G401 (cell line): Measurements from ENCODE around the gene PRSS56. TPM values are rescaled to one million over a fixed set of nuclear protein-coding genes. Genes with fewer than 3 reads are reported as not detected.
A peak's percentile ranks its signal among the peaks of the same experiment; 100 is the strongest.

ENCODE experiments used
- DNase-seq: peaks from one replicate; pipeline ENCODE4 v3.0.0-alpha.2; 2015; ENCODE audit warnings: low spot score
- in situ Hi-C: cut with HindIII; loops from 2 replicates; pipeline ENCODE4 v1.10.0; 2016; ENCODE audit warnings: low sequenced_read_pairs, mixed read lengths
- total RNA-seq: library from RNA; depleted of rRNA; stranded (reverse); fragments of >200 nt; shearing (Covaris generic); gene quantifications from 2 replicates; pipeline ENCODE4 v1.2.3, GENCODE V29; 2014

The PRSS56 gene
- total RNA-seq, 1 experiment from 2014 or later, result not detected

DNA sequence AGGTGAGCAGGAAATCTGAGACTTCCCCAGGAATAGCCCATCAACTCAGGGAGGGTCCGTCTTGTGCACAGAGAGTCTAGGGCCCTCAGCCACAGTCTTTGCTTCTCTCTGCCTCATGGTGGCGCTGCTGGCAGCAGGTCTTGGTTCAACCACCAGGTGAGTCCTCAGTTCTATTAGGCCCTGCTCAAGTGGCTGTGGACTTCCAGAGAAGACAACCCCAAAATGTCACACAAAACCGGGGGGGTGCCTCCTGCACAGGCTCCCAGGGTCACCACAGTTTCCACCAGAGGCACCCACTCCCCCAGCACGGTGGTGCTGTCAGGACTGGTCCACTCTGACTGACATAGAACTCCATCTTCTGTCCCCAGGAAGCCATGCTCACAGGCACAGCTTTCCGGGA, 16.9 kb downstream of the PRSS56 start:
- peak; percentile 14 for DNase-seq
- in situ Hi-C loops, result no loop called here

DNA sequence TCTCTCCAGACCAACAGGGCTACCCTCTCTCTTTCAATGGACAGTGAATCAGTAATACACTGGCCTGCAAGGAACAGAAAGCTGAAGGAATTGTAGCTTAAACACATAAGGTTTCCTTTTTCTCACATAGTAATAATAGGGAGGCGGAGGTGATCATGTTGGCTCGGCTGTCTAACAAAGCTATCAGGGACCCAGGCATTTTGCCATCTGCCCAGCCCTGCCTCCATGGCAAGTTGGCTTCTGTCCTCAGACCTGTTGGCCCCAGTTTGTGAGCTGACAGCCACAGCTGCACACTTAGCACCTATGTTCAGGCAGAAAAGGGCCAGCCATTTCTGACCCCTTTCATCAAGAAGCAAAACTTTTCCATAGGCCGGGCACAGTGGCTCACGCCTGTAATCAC, 17.3 kb downstream of the PRSS56 start:
- no peak for DNase-seq
- in situ Hi-C loops, result no loop called here

GRCh38 chr2:232538671-232539070, 18.5 kb downstream of the PRSS56 start:
- no peak for DNase-seq
- in situ Hi-C loops, result no loop called here

DNA sequence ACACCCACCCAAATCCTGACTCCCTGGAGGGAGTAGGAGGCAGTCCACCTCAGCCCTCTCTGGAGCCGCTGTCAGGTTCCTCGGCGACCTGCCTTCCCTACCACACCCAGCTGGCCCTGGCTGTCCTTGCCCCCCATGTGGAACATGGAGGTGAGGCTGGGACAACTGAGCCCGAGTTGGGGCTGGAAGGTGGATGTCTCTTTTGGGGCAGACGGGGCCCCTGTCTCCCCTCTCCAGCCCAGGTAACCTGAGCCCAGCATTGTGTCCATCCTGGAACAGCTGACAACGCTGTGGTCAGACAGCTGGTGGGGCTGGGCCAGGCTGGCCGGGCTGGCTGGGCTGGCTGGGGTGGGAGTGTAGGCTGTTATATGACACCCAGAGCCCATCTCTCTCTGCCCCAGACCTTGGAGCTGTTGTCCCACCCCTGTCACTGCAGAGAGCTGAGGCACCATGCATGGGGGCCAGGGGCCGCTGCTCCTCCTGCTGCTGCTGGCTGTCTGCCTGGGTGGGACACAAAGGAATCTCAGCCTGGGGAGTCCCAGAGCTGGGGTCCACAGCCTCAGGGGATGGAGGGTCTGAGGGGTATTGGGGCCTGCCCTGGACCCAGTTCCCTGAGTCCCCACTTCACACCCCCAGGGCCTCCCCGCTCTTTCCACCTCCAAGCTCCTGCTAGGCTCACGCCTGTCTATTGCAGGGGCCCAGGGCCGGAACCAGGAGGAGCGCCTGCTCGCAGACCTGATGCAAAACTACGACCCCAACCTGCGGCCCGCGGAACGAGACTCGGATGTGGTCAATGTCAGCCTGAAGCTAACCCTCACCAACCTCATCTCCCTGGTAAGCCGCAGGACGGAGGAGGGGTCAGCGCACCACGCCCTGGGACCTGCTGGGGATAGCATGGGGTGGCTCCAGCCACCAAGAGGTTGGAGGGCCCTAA, 19.4 kb downstream of the PRSS56 start, which contains the start of gene CHRNG:
Gene CHRNG (plus strand): TSS at position 395 of the 934 bp plus-strand sequence. CDS start 56 bp downstream, at position 451.
- in situ Hi-C loops, result no loop called here
- DNase-seq, result no peak

DNA sequence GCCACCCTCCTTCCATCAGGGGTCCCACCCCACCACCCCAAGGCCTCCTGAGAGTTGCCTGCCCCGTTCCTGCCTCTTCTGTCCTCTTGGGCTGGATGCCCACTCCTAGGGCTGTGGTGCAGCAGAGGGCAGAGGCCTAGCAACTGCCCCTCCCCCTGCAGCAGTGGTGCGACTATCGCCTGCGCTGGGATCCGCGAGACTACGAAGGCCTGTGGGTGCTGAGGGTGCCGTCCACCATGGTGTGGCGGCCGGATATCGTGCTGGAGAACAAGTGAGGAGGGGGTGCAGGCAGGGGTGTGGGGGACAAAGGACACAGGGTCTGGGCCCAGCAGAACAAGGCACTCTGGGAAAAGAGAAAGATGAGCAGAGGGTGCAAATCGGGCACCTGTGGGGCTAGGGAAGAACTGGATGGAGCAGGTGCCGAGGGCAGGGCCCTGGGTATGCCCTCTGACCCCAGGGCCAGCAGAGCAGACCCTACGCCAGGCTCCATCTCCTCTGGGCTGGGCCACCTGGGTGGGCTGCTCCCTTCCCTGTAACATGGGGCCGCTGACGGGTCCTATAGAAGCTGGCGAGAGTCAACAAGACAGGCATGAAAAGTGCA, 20.4 kb downstream of the PRSS56 start:
- in situ Hi-C loops, result no loop called here
- no peak for DNase-seq

- in situ Hi-C loops, result no loop called here
- DNase-seq, result no peak
Observed at GRCh38 chr2:232541195-232541960, 21.2 kb downstream of the PRSS56 start.

DNA sequence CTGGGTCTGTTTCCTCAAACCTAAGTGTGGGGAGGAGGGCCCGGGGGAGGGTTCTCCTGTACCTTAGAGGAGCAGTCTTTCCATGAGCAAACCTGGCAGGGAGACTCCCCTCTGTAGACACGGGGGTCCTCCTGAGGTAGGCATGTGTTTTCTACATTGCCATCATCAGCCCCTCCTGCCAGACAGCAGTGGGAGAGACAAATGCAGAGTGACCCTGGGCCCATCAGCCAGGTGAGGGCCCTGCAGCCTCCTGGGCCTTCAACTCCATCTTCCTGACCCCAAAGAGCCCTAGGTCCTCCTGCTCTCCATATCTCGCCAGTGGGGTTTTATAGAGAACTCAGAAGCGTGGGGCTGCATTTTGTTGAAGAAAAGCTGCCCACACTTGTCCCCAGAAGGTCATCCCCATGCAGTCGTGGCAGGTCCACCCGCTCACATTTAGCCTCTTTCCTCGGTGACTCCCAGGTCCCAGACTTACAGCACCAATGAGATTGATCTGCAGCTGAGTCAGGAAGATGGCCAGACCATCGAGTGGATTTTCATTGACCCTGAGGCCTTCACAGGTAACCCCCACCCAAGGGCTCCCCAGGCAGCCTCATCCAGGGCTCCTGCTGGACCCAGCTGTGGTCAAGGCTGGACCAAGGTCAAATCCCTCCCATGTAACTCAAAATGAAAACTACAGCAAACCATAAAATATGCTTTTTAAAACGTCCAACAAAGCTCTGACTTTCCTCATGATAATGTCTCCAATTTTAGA, 21.9 kb downstream of the PRSS56 start:
- in situ Hi-C loops, result no loop called here
- no peak for DNase-seq

GRCh38 chr2:232542715-232543467, 22.7 kb downstream of the PRSS56 start:
- in situ Hi-C loops, result no loop called here

GRCh38 chr2:232543491-232543890, 23.3 kb downstream of the PRSS56 start:
- DNase-seq, result no peak
- in situ Hi-C loops, result no loop called here

More at GRCh38 chr2:232542715-232543467, 22.7 kb downstream of the PRSS56 start:
- no peak for DNase-seq

DNA sequence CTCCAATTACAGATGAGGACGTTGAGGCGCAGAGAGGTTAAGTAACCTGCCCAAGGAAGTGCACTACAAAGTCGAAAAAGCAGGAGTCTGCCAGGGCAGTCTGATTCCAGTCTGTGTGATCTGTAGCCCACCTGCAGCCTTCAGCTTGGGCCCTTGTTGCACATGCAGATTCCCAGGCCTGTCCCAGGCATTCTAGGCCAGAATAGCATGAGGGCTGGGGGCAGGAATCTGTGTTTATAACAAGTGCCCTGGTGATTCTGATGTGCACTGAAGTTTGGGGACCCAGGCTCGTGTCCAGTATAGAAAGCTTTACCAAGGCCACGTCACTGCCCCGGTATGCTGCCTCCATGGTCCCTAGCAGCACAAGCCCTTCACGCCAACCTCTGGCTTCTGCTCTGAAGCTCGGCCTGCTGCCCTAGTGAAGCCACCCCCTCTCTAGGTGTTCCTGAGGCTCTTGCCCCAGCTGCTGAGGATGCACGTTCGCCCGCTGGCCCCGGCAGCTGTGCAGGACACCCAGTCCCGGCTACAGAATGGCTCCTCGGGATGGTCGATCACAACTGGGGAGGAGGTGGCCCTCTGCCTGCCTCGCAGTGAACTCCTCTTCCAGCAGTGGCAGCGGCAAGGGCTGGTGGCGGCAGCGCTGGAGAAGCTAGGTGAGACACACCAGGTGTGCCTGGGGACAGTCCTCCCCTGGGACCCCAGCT, 23.9 kb downstream of the PRSS56 start:
- in situ Hi-C loops, result no loop called here
- no peak for DNase-seq

GRCh38 chr2:232544674-232545073, 24.5 kb downstream of the PRSS56 start:
- DNase-seq, result no peak
- in situ Hi-C loops, result no loop called here

DNA sequence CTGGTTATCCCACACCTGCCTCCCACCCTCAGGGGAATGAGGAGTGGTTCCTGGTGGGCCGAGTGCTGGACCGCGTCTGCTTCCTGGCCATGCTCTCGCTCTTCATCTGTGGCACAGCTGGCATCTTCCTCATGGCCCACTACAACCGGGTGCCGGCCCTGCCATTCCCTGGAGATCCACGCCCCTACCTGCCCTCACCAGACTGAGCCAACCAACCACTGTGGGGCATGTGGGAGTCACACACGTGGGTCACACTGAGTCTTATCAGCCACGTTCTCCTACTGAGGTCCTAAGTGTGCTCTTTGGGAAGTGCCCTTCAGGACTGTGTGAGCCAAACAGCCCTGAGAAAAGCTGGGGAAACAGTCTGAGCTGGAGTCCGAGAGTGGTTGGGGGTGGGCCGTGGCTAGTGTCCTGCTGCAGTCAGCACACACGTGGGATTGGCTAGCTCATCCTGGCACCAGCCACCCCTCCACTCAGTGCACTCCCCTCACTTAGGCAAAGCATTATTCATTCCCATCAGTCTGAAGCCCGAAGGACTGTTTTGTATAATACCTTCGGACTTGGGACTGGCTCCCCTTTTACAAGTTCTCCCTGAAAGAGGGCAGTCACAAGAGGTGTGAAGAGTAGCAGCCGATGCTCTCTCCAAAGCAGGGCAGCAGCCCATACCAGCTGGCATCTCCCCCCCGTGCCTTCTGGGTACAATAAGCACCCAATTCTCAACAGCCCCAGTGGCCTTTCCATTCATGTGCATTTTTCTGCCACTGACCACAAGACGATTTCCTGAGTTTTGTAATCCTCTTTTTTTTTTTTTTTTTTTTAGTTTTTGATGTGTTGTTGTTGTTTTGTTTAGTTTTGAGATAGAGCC, 25.6 kb downstream of the PRSS56 start:
- in situ Hi-C loops, result no loop called here
- DNase-seq, result no peak

- in situ Hi-C loops, result no loop called here
Observed at GRCh38 chr2:232547991-232548390, 27.8 kb downstream of the PRSS56 start.

GRCh38 chr2:232549655-232550353, 29.6 kb downstream of the PRSS56 start:
- in situ Hi-C loops, result no loop called here
- DNase-seq, result no peak

More at GRCh38 chr2:232547991-232548390, 27.8 kb downstream of the PRSS56 start:
- DNase-seq, result no peak

GRCh38 chr2:232550354-232551249, 30.4 kb downstream of the PRSS56 start, which contains the start of the genes EIF4E2 and TIGD1:
Gene EIF4E2, plus strand, starts transcription at chr2:232550689. Its CDS starts 36 bp downstream, at chr2:232550725.
Gene TIGD1, minus strand, starts transcription at chr2:232550557. Its CDS starts 675 bp downstream, at chr2:232549882.
- DNase-seq, result peak; percentile 93
- in situ Hi-C loops, result no loop called here
